DOHH2 (cell line): Measurements from ENCODE around the gene PHRF1.
A peak's percentile ranks its signal among the peaks of the same experiment; 100 is the strongest.

Source experiments
- EZH2phosphoT487 ChIP-seq: fragments of 200-600 bp; sonication (generic); IDR thresholded peaks from 2 replicates; pipeline ENCODE4 v1.6.1; 2017; ENCODE audit warnings: borderline replicate concordance, mild to moderate bottlenecking, antibody characterized with exemption, low read length, moderate library complexity, mixed read lengths
- TF ChIP-seq, protein P1 (sequence below): fragments of 200-600 bp; sonication (generic); IDR thresholded peaks from one replicate; pipeline ENCODE4 v1.5.1; 2014; ENCODE audit warnings: antibody characterized with exemption, mild to moderate bottlenecking, low read depth, low read length; ENCODE audit not compliant: poor library complexity, severe bottlenecking

DNA sequence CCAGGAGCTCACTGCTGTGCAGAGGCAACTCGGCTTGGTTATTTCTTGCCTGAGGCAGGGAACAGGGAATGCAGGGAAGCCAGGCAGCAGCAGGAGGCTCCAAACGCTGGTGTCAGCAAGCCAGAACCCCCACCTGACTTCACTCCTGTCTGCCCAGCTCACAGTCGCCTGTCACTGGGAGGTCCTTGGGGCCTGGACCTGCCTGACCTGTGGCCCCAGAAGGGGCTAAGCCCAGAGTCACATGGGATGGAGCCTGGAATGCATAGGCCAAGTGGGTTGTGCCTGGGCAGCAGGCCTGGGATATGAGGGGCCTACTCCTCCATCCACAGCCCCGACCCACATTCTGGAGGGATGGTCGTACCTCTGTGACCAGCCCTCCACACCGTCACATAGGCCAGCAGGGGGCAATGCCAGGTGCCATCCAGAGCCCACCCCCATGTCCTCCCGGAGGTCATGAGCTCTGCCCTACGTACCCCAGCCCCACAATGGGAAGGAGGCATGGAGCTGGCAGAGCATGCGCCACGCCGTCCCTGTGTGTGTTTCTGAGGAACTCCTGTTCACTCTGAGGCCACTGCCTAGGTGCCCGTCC lies 10.3 kb upstream of the PHRF1 start:
- TF ChIP-seq, protein P1, sequence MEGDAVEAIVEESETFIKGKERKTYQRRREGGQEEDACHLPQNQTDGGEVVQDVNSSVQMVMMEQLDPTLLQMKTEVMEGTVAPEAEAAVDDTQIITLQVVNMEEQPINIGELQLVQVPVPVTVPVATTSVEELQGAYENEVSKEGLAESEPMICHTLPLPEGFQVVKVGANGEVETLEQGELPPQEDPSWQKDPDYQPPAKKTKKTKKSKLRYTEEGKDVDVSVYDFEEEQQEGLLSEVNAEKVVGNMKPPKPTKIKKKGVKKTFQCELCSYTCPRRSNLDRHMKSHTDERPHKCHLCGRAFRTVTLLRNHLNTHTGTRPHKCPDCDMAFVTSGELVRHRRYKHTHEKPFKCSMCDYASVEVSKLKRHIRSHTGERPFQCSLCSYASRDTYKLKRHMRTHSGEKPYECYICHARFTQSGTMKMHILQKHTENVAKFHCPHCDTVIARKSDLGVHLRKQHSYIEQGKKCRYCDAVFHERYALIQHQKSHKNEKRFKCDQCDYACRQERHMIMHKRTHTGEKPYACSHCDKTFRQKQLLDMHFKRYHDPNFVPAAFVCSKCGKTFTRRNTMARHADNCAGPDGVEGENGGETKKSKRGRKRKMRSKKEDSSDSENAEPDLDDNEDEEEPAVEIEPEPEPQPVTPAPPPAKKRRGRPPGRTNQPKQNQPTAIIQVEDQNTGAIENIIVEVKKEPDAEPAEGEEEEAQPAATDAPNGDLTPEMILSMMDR, result peak; percentile 15
- no peak for TF ChIP-seq EZH2phosphoT487
